Measurements from ENCODE around the gene FOXO3. TPM values are rescaled to one million over a fixed set of nuclear protein-coding genes. Genes with fewer than 3 reads are reported as not detected.

FOXO3 gene
- total and polyA plus RNA-seq, 7 donors, result 20.6 to 160 (median 76.5) TPM

GRCh38 chr6:108643184-108643583 lies 82.5 kb downstream of the FOXO3 start:
- no peak for TF ChIP-seq CTCF (IDR thresholded peaks at IDR 0.05)
- no peak for DNase-seq
- no peaks in the 10 kb centered on the region for H3K9me3 ChIP-seq
- H3K4me1 ChIP-seq, result peaks cover 74% of the 10 kb centered on the region
- H3K36me3 ChIP-seq (ENCODE audit: insufficient read depth in 1 of 2, low read depth in 1 of 2), result no peaks in the 10 kb centered on the region
- intact Hi-C loops (cut with DNase I), result no loop called here
- H3K27ac ChIP-seq, result peak overlapping the region; percentile 24
- H3K4me3 ChIP-seq, result no peak overlapping the region
- ATAC-seq, result no peak
- WGBS, 3 donors, result 51 to 90% (median 64%) methylated on average over 1 of the region's 1 CpG
- no peaks in the 10 kb centered on the region for H3K27me3 ChIP-seq (ENCODE audit: insufficient read depth in 3 of 3, low read length in 2 of 3)

GRCh38 chr6:108644252-108644651 lies 83.5 kb downstream of the FOXO3 start:
- WGBS, 3 donors, result 50 to 72% (median 70%) methylated on average over 4 of the region's 4 CpGs
- peak in 3 of 4 donors; percentile 18 to 28 (median 21) for ATAC-seq
- TF ChIP-seq CTCF (IDR thresholded peaks at IDR 0.05), result no peak
- no peaks in the 10 kb centered on the region for H3K36me3 ChIP-seq (ENCODE audit: insufficient read depth in 1 of 2, low read depth in 1 of 2)
- no peak overlapping the region for H3K27ac ChIP-seq
- peaks cover 78% of the 10 kb centered on the region for H3K4me1 ChIP-seq
- H3K9me3 ChIP-seq, result no peaks in the 10 kb centered on the region
- DNase-seq, result no peak
- intact Hi-C loops (cut with DNase I), result no loop called here
- no peaks in the 10 kb centered on the region for H3K27me3 ChIP-seq (ENCODE audit: insufficient read depth in 3 of 3, low read length in 2 of 3)
- H3K4me3 ChIP-seq, result no peak overlapping the region

- peaks cover 86% of the 10 kb centered on the region for H3K4me1 ChIP-seq
- H3K27ac ChIP-seq, result peak overlapping the region; percentile 84
- TF ChIP-seq CTCF (IDR thresholded peaks at IDR 0.05), result no peak
- intact Hi-C loops (cut with DNase I), result no loop called here
- no peaks in the 10 kb centered on the region for H3K9me3 ChIP-seq
- ATAC-seq (no peak), DNase-seq (no peak)
- no peak overlapping the region for H3K4me3 ChIP-seq
- 64 to 75% (median 72%) methylated on average over 3 of the region's 3 CpGs for WGBS, 3 donors
- no peaks in the 10 kb centered on the region for H3K36me3 ChIP-seq (ENCODE audit: insufficient read depth in 1 of 2, low read depth in 1 of 2)
- H3K27me3 ChIP-seq (ENCODE audit: insufficient read depth in 3 of 3, low read length in 2 of 3), result no peaks in the 10 kb centered on the region
Observed at GRCh38 chr6:108648191-108648590, 87.5 kb downstream of the FOXO3 start.

- Histone ChIP-seq H3K9me3 (no peaks in the 10 kb centered on the region), H3K36me3 (ENCODE audit: insufficient read depth in 1 of 2, low read depth in 1 of 2) (no peaks in the 10 kb centered on the region), H3K4me3 (no peak overlapping the region), H3K27me3 (ENCODE audit: insufficient read depth in 3 of 3, low read length in 2 of 3) (no peaks in the 10 kb centered on the region), H3K27ac (peak overlapping the region; percentile 84), H3K4me1 (peaks cover 92% of the 10 kb centered on the region)
- intact Hi-C loops (cut with DNase I), result loop anchor here in 1 of 2 donors (5.0 kb wide), 2 partner anchors 58 to 88 kb away; partner anchors contain the start of gene FOXO3
- WGBS, 3 donors, result 54 to 86% (median 81%) methylated on average over 1 of the region's 1 CpG
- DNase-seq, result no peak
- TF ChIP-seq CTCF (IDR thresholded peaks at IDR 0.05), result no peak
- no peak for ATAC-seq
Observed at GRCh38 chr6:108650325-108650724, 89.6 kb downstream of the FOXO3 start.

GRCh38 chr6:108650781-108651180 lies 90.1 kb downstream of the FOXO3 start:
- WGBS, 3 donors, result 55 to 70% (median 59%) methylated on average over 5 of the region's 5 CpGs
- Histone ChIP-seq H3K27me3 (ENCODE audit: insufficient read depth in 3 of 3, low read length in 2 of 3) (no peaks in the 10 kb centered on the region), H3K27ac (peak overlapping the region; percentile 84), H3K36me3 (ENCODE audit: insufficient read depth in 1 of 2, low read depth in 1 of 2) (no peaks in the 10 kb centered on the region), H3K4me3 (no peak overlapping the region), H3K4me1 (peaks cover 92% of the 10 kb centered on the region), H3K9me3 (no peaks in the 10 kb centered on the region)
- intact Hi-C loops (cut with DNase I), result loop anchor here in 1 of 2 donors (5.0 kb wide), 2 partner anchors 58 to 88 kb away; partner anchors contain the start of gene FOXO3
- ATAC-seq, result peak; percentile 5 to 44 (median 25)
- DNase-seq, result no peak
- TF ChIP-seq CTCF (IDR thresholded peaks at IDR 0.05), result no peak

Measured in psoas muscle (tissue), 8 donors.